ENCODE measurements around the gene MEGF9. TPM values are rescaled to one million over a fixed set of nuclear protein-coding genes. Genes with fewer than 3 reads are reported as not detected.
"Not testable (repeated sequence)": the region's sequence is repeated elsewhere in the genome, so short reads cannot be mapped to it uniquely, and the experiment has no call there.

MEGF9 gene
- total RNA-seq, 2 experiments from 2014 or later = 3.8 TPM

- H3K9me3 Mint-ChIP-seq = peaks cover 1% of the 10 kb centered on the region
- no peak overlapping the region for H3K27ac Mint-ChIP-seq
- peaks cover 5% of the 10 kb centered on the region for H3K36me3 Mint-ChIP-seq (ENCODE audit: low read depth)
- H3K27me3 Mint-ChIP-seq (ENCODE audit: low read depth) = no peaks in the 10 kb centered on the region
- no peaks in the 10 kb centered on the region for H3K4me1 Mint-ChIP-seq (ENCODE audit: low read depth)
- CTCF ChIA-PET = interaction anchor here (1.2 kb wide), 1 partner anchor 11 kb away, joined by 3 read pairs; no protein-coding TSS in a partner anchor
- intact Hi-C loops (cut with micrococcal nuclease) = no loop called here
- H3K4me3 Mint-ChIP-seq = no peak overlapping the region
- DNase-seq = no peak
Observed at GRCh38 chr9:120646948-120647347, 67.3 kb downstream of the MEGF9 start.

- peaks cover 9% of the 10 kb centered on the region for H3K36me3 Mint-ChIP-seq (ENCODE audit: low read depth)
Observed at GRCh38 chr9:120645760-120646159, 68.5 kb downstream of the MEGF9 start.

GRCh38 chr9:120643061-120643460 lies 71.2 kb downstream of the MEGF9 start:
- no peak for DNase-seq
- H3K27ac Mint-ChIP-seq = no peak overlapping the region
- intact Hi-C loops (cut with micrococcal nuclease) = no loop called here
- H3K36me3 Mint-ChIP-seq (ENCODE audit: low read depth) = peaks cover 9% of the 10 kb centered on the region
- H3K4me1 Mint-ChIP-seq (ENCODE audit: low read depth) = no peaks in the 10 kb centered on the region
- no peak overlapping the region for H3K4me3 Mint-ChIP-seq
- no peaks in the 10 kb centered on the region for H3K27me3 Mint-ChIP-seq (ENCODE audit: low read depth)
- H3K9me3 Mint-ChIP-seq = peaks cover 3% of the 10 kb centered on the region
- CTCF ChIA-PET = interaction anchor here (0.6 kb wide), 1 partner anchor 12 kb away, joined by 5 read pairs; no protein-coding TSS in a partner anchor

More at GRCh38 chr9:120645760-120646159, 68.5 kb downstream of the MEGF9 start:
- Mint-ChIP-seq H3K4me3 (no peak overlapping the region), H3K27ac (no peak overlapping the region), H3K9me3 (peaks cover 3% of the 10 kb centered on the region), H3K4me1 (ENCODE audit: low read depth) (no peaks in the 10 kb centered on the region), H3K27me3 (ENCODE audit: low read depth) (no peaks in the 10 kb centered on the region)
- intact Hi-C loops (cut with micrococcal nuclease) = no loop called here
- CTCF ChIA-PET = no interaction called here
- DNase-seq = no peak

- H3K9me3 Mint-ChIP-seq = peaks cover 3% of the 10 kb centered on the region
- CTCF ChIA-PET = interaction anchor here (0.6 kb wide), 1 partner anchor 11 kb away, joined by 5 read pairs; no protein-coding TSS in a partner anchor
- H3K36me3 Mint-ChIP-seq (ENCODE audit: low read depth) = peaks cover 9% of the 10 kb centered on the region
- no peak overlapping the region for H3K27ac Mint-ChIP-seq
- no peaks in the 10 kb centered on the region for H3K4me1 Mint-ChIP-seq (ENCODE audit: low read depth)
- H3K27me3 Mint-ChIP-seq (ENCODE audit: low read depth) = no peaks in the 10 kb centered on the region
- DNase-seq = no peak
- no peak overlapping the region for H3K4me3 Mint-ChIP-seq
- intact Hi-C loops (cut with micrococcal nuclease) = no loop called here
Observed at GRCh38 chr9:120642129-120642770, 72.0 kb downstream of the MEGF9 start.

- H3K27ac Mint-ChIP-seq; H3K4me1 Mint-ChIP-seq (ENCODE audit: low read depth); DNase-seq; H3K9me3 Mint-ChIP-seq; intact Hi-C loops (cut with micrococcal nuclease); H3K4me3 Mint-ChIP-seq; CTCF ChIA-PET; H3K27me3 Mint-ChIP-seq (ENCODE audit: low read depth): not testable (repeated sequence)
- peaks cover 12% of the 10 kb centered on the region for H3K36me3 Mint-ChIP-seq (ENCODE audit: low read depth)
Observed at GRCh38 chr9:120640874-120641273, 73.4 kb downstream of the MEGF9 start.

GRCh38 chr9:120640380-120640779 lies 73.9 kb downstream of the MEGF9 start:
- Mint-ChIP-seq H3K27ac (no peak overlapping the region), H3K4me1 (ENCODE audit: low read depth) (no peaks in the 10 kb centered on the region), H3K36me3 (ENCODE audit: low read depth) (peaks cover 15% of the 10 kb centered on the region), H3K9me3 (peaks cover 13% of the 10 kb centered on the region), H3K27me3 (ENCODE audit: low read depth) (no peaks in the 10 kb centered on the region), H3K4me3 (no peak overlapping the region)
- DNase-seq = no peak
- CTCF ChIA-PET = no interaction called here
- intact Hi-C loops (cut with micrococcal nuclease) = no loop called here

- CTCF ChIA-PET = interaction anchor here (1.0 kb wide), 1 partner anchor 46 kb away, joined by 3 read pairs; no protein-coding TSS in a partner anchor
Observed at GRCh38 chr9:120637919-120638318, 76.4 kb downstream of the MEGF9 start.

GRCh38 chr9:120636194-120636957 lies 77.9 kb downstream of the MEGF9 start:
- DNase-seq = no peak
- H3K4me3 Mint-ChIP-seq = no peak overlapping the region
- H3K36me3 Mint-ChIP-seq (ENCODE audit: low read depth) = peaks cover 8% of the 10 kb centered on the region
- H3K27me3 Mint-ChIP-seq (ENCODE audit: low read depth) = no peaks in the 10 kb centered on the region
- H3K9me3 Mint-ChIP-seq = peaks cover 13% of the 10 kb centered on the region
- intact Hi-C loops (cut with micrococcal nuclease) = no loop called here
- CTCF ChIA-PET = no interaction called here
- H3K4me1 Mint-ChIP-seq (ENCODE audit: low read depth) = no peaks in the 10 kb centered on the region
- H3K27ac Mint-ChIP-seq = no peak overlapping the region

More at GRCh38 chr9:120637919-120638318, 76.4 kb downstream of the MEGF9 start:
- Mint-ChIP-seq H3K4me1 (ENCODE audit: low read depth) (no peaks in the 10 kb centered on the region), H3K27me3 (ENCODE audit: low read depth) (no peaks in the 10 kb centered on the region), H3K27ac (no peak overlapping the region), H3K9me3 (peaks cover 16% of the 10 kb centered on the region), H3K36me3 (ENCODE audit: low read depth) (peaks cover 15% of the 10 kb centered on the region), H3K4me3 (no peak overlapping the region)
- DNase-seq = no peak
- intact Hi-C loops (cut with micrococcal nuclease) = no loop called here

GRCh38 chr9:120635011-120635410 lies 79.3 kb downstream of the MEGF9 start:
- H3K9me3 Mint-ChIP-seq = peaks cover 13% of the 10 kb centered on the region
- H3K27ac Mint-ChIP-seq = no peak overlapping the region
- DNase-seq = no peak
- H3K4me1 Mint-ChIP-seq (ENCODE audit: low read depth) = no peaks in the 10 kb centered on the region
- H3K36me3 Mint-ChIP-seq (ENCODE audit: low read depth) = peaks cover 5% of the 10 kb centered on the region
- intact Hi-C loops (cut with micrococcal nuclease) = no loop called here
- H3K27me3 Mint-ChIP-seq (ENCODE audit: low read depth) = no peaks in the 10 kb centered on the region
- CTCF ChIA-PET = interaction anchor here (0.7 kb wide), 1 partner anchor 56 kb away, joined by 7 read pairs; no protein-coding TSS in a partner anchor
- H3K4me3 Mint-ChIP-seq = no peak overlapping the region

GRCh38 chr9:120630333-120630732 lies 83.9 kb downstream of the MEGF9 start:
- H3K4me1 Mint-ChIP-seq (ENCODE audit: low read depth) = peaks cover 4% of the 10 kb centered on the region
- CTCF ChIA-PET = interaction anchor here (0.6 kb wide), 1 partner anchor 12 kb away, joined by 5 read pairs; no protein-coding TSS in a partner anchor
- DNase-seq = no peak
- no peaks in the 10 kb centered on the region for H3K27me3 Mint-ChIP-seq (ENCODE audit: low read depth)
- H3K36me3 Mint-ChIP-seq (ENCODE audit: low read depth) = no peaks in the 10 kb centered on the region
- H3K27ac Mint-ChIP-seq = no peak overlapping the region
- intact Hi-C loops (cut with micrococcal nuclease) = no loop called here
- peaks cover 3% of the 10 kb centered on the region for H3K9me3 Mint-ChIP-seq
- no peak overlapping the region for H3K4me3 Mint-ChIP-seq

GRCh38 chr9:120628925-120629497 lies 85.3 kb downstream of the MEGF9 start:
- H3K4me1 Mint-ChIP-seq (ENCODE audit: low read depth); CTCF ChIA-PET; H3K27me3 Mint-ChIP-seq (ENCODE audit: low read depth): not testable (repeated sequence)

GRCh38 chr9:120628207-120628924 lies 85.9 kb downstream of the MEGF9 start:
- intact Hi-C loops (cut with micrococcal nuclease) = no loop called here
- Mint-ChIP-seq H3K9me3 (no peaks in the 10 kb centered on the region), H3K4me3 (no peak overlapping the region), H3K27me3 (ENCODE audit: low read depth) (no peaks in the 10 kb centered on the region), H3K27ac (no peak overlapping the region), H3K4me1 (ENCODE audit: low read depth) (peaks cover 4% of the 10 kb centered on the region), H3K36me3 (ENCODE audit: low read depth) (no peaks in the 10 kb centered on the region)
- DNase-seq = no peak
- CTCF ChIA-PET = no interaction called here

More at GRCh38 chr9:120628925-120629497, 85.3 kb downstream of the MEGF9 start:
- H3K27ac Mint-ChIP-seq; H3K9me3 Mint-ChIP-seq; H3K36me3 Mint-ChIP-seq (ENCODE audit: low read depth); H3K4me3 Mint-ChIP-seq; DNase-seq; intact Hi-C loops (cut with micrococcal nuclease): not testable (repeated sequence)
